NCI-H2081 treated with DMSO at 0.1 percent for 48 hours (cell line): ENCODE data around the gene GLI3.

ENCODE experiments used
- DNase-seq: peaks from one replicate; lab custom pipeline; 2025; lab: John Stamatoyannopoulos, UW

GLI3 gene

GRCh38 chr7:42143711-42144600 is 93.1 kb downstream of the GLI3 start:
- no peak for DNase-seq

GRCh38 chr7:42142089-42142488 is 94.9 kb downstream of the GLI3 start:
- no peak for DNase-seq

GRCh38 chr7:42139751-42140150 is 97.3 kb downstream of the GLI3 start:
- DNase-seq, result no peak

- no peak for DNase-seq
Measured at GRCh38 chr7:42138691-42139090, 98.3 kb downstream of the GLI3 start.

- DNase-seq, result no peak
Measured at GRCh38 chr7:42137941-42138340, 99.1 kb downstream of the GLI3 start.

GRCh38 chr7:42137431-42137830 is 99.6 kb downstream of the GLI3 start:
- no peak for DNase-seq

- DNase-seq, result no peak
Measured at GRCh38 chr7:42135728-42136127, 101.3 kb downstream of the GLI3 start.

- DNase-seq, result no peak
Measured at GRCh38 chr7:42134276-42134876, 102.6 kb downstream of the GLI3 start.

GRCh38 chr7:42133321-42133720 is 103.7 kb downstream of the GLI3 start:
- DNase-seq, result no peak

- no peak for DNase-seq
Measured at GRCh38 chr7:42128703-42129102, 108.3 kb downstream of the GLI3 start.

GRCh38 chr7:42127232-42127622 is 109.8 kb downstream of the GLI3 start:
- no peak for DNase-seq

GRCh38 chr7:42126475-42127231 is 110.4 kb downstream of the GLI3 start:
- no peak for DNase-seq

GRCh38 chr7:42125321-42125720 is 111.7 kb downstream of the GLI3 start:
- no peak for DNase-seq

GRCh38 chr7:42123716-42124115 is 113.3 kb downstream of the GLI3 start:
- no peak for DNase-seq

GRCh38 chr7:42120191-42120590 is 116.8 kb downstream of the GLI3 start:
- DNase-seq, result no peak

GRCh38 chr7:42117201-42117600 is 119.8 kb downstream of the GLI3 start:
- DNase-seq, result no peak

- no peak for DNase-seq
Measured at GRCh38 chr7:42115795-42116194, 121.2 kb downstream of the GLI3 start.

GRCh38 chr7:42110333-42110732 is 126.7 kb downstream of the GLI3 start:
- no peak for DNase-seq

GRCh38 chr7:42108803-42109528 is 128.0 kb downstream of the GLI3 start:
- DNase-seq, result no peak

GRCh38 chr7:42107484-42108240 is 129.3 kb downstream of the GLI3 start:
- DNase-seq, result no peak

GRCh38 chr7:42106562-42106961 is 130.4 kb downstream of the GLI3 start:
- DNase-seq, result no peak
